ENCODE results near the gene ADCK1. TPM values are rescaled to one million over a fixed set of nuclear protein-coding genes. Genes with fewer than 3 reads are reported as not detected.

The ADCK1 gene
- total RNA-seq, 6 experiments from 2014 or later = 3.7 to 6.0 (median 5.1) TPM

- intact Hi-C loops (cut with DNase I) = no loop called here
- no peak for ATAC-seq
- WGBS (ENCODE audit: insufficient coverage, low coverage, low lambda C conversion rate, missing lambda C conversion rate) = 80% methylated on average over 3 of the region's 3 CpGs
- H3K36me3 ChIP-seq = no peaks in the 10 kb centered on the region
- H3K27ac ChIP-seq = no peak overlapping the region
- TF ChIP-seq, protein P1, sequence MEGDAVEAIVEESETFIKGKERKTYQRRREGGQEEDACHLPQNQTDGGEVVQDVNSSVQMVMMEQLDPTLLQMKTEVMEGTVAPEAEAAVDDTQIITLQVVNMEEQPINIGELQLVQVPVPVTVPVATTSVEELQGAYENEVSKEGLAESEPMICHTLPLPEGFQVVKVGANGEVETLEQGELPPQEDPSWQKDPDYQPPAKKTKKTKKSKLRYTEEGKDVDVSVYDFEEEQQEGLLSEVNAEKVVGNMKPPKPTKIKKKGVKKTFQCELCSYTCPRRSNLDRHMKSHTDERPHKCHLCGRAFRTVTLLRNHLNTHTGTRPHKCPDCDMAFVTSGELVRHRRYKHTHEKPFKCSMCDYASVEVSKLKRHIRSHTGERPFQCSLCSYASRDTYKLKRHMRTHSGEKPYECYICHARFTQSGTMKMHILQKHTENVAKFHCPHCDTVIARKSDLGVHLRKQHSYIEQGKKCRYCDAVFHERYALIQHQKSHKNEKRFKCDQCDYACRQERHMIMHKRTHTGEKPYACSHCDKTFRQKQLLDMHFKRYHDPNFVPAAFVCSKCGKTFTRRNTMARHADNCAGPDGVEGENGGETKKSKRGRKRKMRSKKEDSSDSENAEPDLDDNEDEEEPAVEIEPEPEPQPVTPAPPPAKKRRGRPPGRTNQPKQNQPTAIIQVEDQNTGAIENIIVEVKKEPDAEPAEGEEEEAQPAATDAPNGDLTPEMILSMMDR (IDR thresholded peaks at IDR 0.05) = no peak
- no peak for TF ChIP-seq POLR2A (IDR thresholded peaks at IDR 0.05)
- H3K27me3 ChIP-seq = no peaks in the 10 kb centered on the region
- no peak overlapping the region for H3K4me3 ChIP-seq
- DNase-seq = no peak
- H3K9me3 ChIP-seq = no peaks in the 10 kb centered on the region
- no peaks in the 10 kb centered on the region for H3K4me1 ChIP-seq
These were observed 48.1 kb downstream of the ADCK1 start for GRCh38 chr14:77848031-77848430.

- Histone ChIP-seq H3K4me1 (no peaks in the 10 kb centered on the region), H3K27ac (no peak overlapping the region), H3K36me3 (no peaks in the 10 kb centered on the region), H3K4me3 (no peak overlapping the region), H3K9me3 (no peaks in the 10 kb centered on the region), H3K27me3 (no peaks in the 10 kb centered on the region)
- no peak for ATAC-seq
- WGBS (ENCODE audit: insufficient coverage, low coverage, low lambda C conversion rate, missing lambda C conversion rate) = 100% methylated on average over 1 of the region's 1 CpG
- TF ChIP-seq POLR2A (IDR thresholded peaks at IDR 0.05) = no peak
- TF ChIP-seq, protein P1 (IDR thresholded peaks at IDR 0.05) = no peak
- no peak for DNase-seq
- intact Hi-C loops (cut with DNase I) = no loop called here
These were observed 49.8 kb downstream of the ADCK1 start for GRCh38 chr14:77849711-77850110.

- H3K27me3 ChIP-seq = no peaks in the 10 kb centered on the region
- no peaks in the 10 kb centered on the region for H3K36me3 ChIP-seq
- DNase-seq (no peak), ATAC-seq (no peak)
- H3K9me3 ChIP-seq = no peaks in the 10 kb centered on the region
- intact Hi-C loops (cut with DNase I) = no loop called here
- TF ChIP-seq POLR2A (IDR thresholded peaks at IDR 0.05) = no peak
- TF ChIP-seq, protein P1 (IDR thresholded peaks at IDR 0.05) = no peak
- no peaks in the 10 kb centered on the region for H3K4me1 ChIP-seq
- H3K27ac ChIP-seq = no peak overlapping the region
- no peak overlapping the region for H3K4me3 ChIP-seq
These were observed 54.0 kb downstream of the ADCK1 start for GRCh38 chr14:77853919-77854318.

- H3K36me3 ChIP-seq = no peaks in the 10 kb centered on the region
- ATAC-seq = no peak
- H3K4me3 ChIP-seq = no peak overlapping the region
- no peak for DNase-seq
- TF ChIP-seq, protein P1 (IDR thresholded peaks at IDR 0.05) = no peak
- no peak for TF ChIP-seq POLR2A (IDR thresholded peaks at IDR 0.05)
- H3K27me3 ChIP-seq = no peaks in the 10 kb centered on the region
- 100% methylated on average over 4 of the region's 6 CpGs for WGBS (ENCODE audit: insufficient coverage, low coverage, low lambda C conversion rate, missing lambda C conversion rate)
- no peaks in the 10 kb centered on the region for H3K4me1 ChIP-seq
- H3K9me3 ChIP-seq = no peaks in the 10 kb centered on the region
- intact Hi-C loops (cut with DNase I) = no loop called here
- no peak overlapping the region for H3K27ac ChIP-seq
These were observed 57.0 kb downstream of the ADCK1 start for GRCh38 chr14:77856941-77857340.

GRCh38 chr14:77859934-77860570 lies 60.1 kb downstream of the ADCK1 start:
- H3K9me3 ChIP-seq = no peaks in the 10 kb centered on the region
- no peak for ATAC-seq
- no peaks in the 10 kb centered on the region for H3K4me1 ChIP-seq
- no peaks in the 10 kb centered on the region for H3K36me3 ChIP-seq
- no peak overlapping the region for H3K27ac ChIP-seq
- WGBS (ENCODE audit: insufficient coverage, low coverage, low lambda C conversion rate, missing lambda C conversion rate) = 69% methylated on average over 3 of the region's 6 CpGs
- no peak for TF ChIP-seq POLR2A (IDR thresholded peaks at IDR 0.05)
- TF ChIP-seq, protein P1 (IDR thresholded peaks at IDR 0.05) = no peak
- DNase-seq = no peak
- intact Hi-C loops (cut with DNase I) = loop anchor here in 1 of 2 donors (10.0 kb wide), 1 partner anchor 705 kb away; no protein-coding TSS in a partner anchor
- H3K4me3 ChIP-seq = no peak overlapping the region
- no peaks in the 10 kb centered on the region for H3K27me3 ChIP-seq

All from right lobe of liver (tissue), 6 donors.